Uterus (tissue), 2 donors: ENCODE results near the gene FAM240A.

ENCODE experiments used
- CTCF ChIP-seq, 4 experiments: fragments of 200-600 bp in 2 of 4; fragments of 450-650 bp in 2 of 4; sonication (generic) in 2 of 4; IDR thresholded peaks; one replicate each; pipeline ENCODE4 v1.5.1; 2016 to 2019; ENCODE audit warnings: antibody characterized with exemption in 4 of 4, mild to moderate bottlenecking in 2 of 4, moderate library complexity in 1 of 4
- POLR2A ChIP-seq, 2 donors: fragments of 450-650 bp; IDR thresholded peaks; one replicate each; pipeline ENCODE4 v1.6.1; 2016; ENCODE audit warnings: antibody characterized with exemption in 2 of 2, mild to moderate bottlenecking in 1 of 2, moderate library complexity in 1 of 2

DNA sequence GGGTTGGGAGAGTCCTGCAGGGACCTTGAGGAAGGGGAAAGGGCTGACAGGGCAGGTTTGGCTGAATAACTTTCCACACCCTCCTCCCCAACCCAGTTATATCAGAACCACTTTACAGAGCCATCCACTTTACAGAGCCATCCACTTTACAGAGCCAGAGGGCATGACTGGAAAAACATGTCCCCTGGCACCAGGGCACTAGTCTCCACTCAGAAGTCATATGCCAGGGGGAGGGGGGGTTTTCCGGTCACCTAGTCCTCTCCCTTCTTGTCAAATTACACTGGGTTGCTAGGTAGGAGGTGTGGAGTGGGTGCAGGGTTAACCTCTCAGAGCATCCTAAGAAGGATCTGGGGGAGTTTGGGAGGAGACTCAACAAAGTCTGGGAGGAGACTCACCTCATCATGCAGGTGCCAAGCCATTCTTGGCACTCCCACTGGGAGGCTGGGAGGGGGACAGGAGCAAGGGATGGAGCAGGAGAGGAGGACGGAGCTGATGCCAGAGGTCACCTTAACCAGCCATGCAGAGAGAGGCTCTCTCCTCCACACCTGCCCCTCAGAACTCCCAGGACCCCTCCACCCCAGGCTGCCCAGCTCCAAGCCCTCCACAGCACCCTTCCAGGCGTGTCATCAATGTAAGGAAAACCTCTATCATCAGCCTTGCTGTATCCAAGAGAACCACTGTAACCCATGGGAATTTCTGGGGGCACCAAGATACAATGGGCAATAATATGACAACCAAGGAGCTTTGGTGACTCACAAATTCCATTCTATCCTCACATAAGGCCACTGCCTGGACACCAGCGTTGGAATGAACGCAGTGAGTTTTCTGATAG is 47.9 kb upstream of the FAM240A start:
- TF ChIP-seq CTCF (IDR thresholded peaks at IDR 0.05) (no peak), POLR2A (IDR thresholded peaks at IDR 0.05) (no peak)
